OCI-LY1 (cell line): ENCODE results near the gene GBP2.

Source experiments
- EZH2 ChIP-seq: fragments of 200-600 bp; sonication (generic), shearing (Covaris generic); IDR thresholded peaks from 2 replicates; pipeline ENCODE4 v1.8.0; 2017; ENCODE audit warnings: borderline replicate concordance, mixed run types, mild to moderate bottlenecking, antibody characterized with exemption, low read length, moderate library complexity, mixed read lengths
- TF ChIP-seq, protein P1 (sequence below): fragments of 200-600 bp; sonication (generic), shearing (Covaris generic); IDR thresholded peaks from 2 replicates; pipeline ENCODE4 v1.5.1; 2017; ENCODE audit warnings: mild to moderate bottlenecking, antibody characterized with exemption, low read length, moderate library complexity, mixed read lengths

DNA sequence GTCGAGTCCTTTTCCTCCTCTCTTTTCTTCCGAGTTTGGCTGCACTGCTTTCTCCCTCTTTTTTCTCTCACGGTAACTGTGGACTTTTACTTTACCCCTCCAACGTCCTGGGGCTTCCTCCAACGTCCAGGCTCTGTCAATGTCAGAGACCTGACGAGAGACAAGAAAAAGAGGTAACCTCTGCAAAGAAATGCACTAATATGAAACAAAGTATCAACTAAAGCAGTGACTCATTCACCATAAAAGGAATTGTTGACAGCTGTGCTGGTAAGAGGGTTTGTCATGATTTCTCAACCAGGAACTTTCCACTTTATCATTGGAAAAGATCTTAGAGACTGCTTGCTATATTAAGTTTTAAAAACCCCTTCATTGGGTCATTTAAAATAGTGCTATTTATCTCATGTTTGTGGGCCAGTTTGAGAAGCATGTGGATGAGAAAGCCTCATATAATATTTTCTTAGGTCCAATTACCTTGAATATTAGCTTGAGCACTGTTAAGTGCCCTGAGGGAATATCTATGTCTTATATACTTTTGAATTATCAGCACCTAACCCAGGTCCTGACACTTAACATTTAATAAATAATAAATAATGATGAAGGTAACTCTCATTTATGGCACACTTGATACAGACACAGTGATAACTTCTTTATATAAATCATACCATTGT lies at the start of gene GBP2:
- TF ChIP-seq, protein P1, sequence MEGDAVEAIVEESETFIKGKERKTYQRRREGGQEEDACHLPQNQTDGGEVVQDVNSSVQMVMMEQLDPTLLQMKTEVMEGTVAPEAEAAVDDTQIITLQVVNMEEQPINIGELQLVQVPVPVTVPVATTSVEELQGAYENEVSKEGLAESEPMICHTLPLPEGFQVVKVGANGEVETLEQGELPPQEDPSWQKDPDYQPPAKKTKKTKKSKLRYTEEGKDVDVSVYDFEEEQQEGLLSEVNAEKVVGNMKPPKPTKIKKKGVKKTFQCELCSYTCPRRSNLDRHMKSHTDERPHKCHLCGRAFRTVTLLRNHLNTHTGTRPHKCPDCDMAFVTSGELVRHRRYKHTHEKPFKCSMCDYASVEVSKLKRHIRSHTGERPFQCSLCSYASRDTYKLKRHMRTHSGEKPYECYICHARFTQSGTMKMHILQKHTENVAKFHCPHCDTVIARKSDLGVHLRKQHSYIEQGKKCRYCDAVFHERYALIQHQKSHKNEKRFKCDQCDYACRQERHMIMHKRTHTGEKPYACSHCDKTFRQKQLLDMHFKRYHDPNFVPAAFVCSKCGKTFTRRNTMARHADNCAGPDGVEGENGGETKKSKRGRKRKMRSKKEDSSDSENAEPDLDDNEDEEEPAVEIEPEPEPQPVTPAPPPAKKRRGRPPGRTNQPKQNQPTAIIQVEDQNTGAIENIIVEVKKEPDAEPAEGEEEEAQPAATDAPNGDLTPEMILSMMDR: no peak
- TF ChIP-seq EZH2: no peak
